ENCODE measurements around the gene SLC35G3. TPM values are rescaled to one million over a fixed set of nuclear protein-coding genes. Genes with fewer than 3 reads are reported as not detected.

The SLC35G3 gene
- total RNA-seq, 1 experiment from 2014 or later: not detected

DNA sequence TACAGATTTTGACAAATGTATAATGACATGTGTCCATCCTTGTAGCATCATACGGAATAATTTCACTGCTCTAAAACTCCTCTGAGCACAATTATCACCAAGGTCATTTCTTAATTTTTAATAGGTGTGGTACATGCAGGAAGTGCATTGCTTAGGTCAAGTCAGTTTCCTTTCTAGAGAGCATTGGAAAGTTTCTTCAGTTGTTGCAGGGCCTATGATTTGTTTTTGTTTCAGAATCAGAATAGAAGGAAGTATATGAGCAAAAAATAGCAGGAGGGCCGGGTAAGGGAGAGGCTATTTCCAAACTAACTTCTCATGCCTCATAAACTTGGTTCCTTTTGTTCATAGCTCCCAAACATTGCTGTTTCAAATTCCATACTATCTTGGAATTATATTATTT is 24.7 kb upstream of the SLC35G3 start:
- H4K91ac ChIP-seq (ENCODE audit: insufficient read length, low read depth, low read length): no peak overlapping the region
- Mint-ChIP-seq H3K4me1 (peaks cover 5 to 6% of the 10 kb centered on the region in 2 experiments; a peak in 3 of 4 replicates), H3K36me3 (ENCODE audit: insufficient read depth in 1 of 3, low read depth in 3 of 3) (no peaks in the 10 kb centered on the region), H3K4me3 (no peak overlapping the region), H3K27me3 (ENCODE audit: low read depth) (peaks cover 3% of the 10 kb centered on the region), H3K9me3 (peaks cover 0 to 9% of the 10 kb centered on the region in 2 experiments; a peak in 3 of 5 replicates), H3K27ac (no peak overlapping the region)
- no peaks in the 10 kb centered on the region for H3K4me1 ChIP-seq (ENCODE audit: insufficient read depth, low read length)
- H2BK120ac ChIP-seq (ENCODE audit: low read depth, low read length, poor library complexity, severe bottlenecking): no peak overlapping the region
- no peak overlapping the region for H4K5ac ChIP-seq (ENCODE audit: insufficient read length, low read depth, low read length)
- H3K9me3 ChIP-seq (ENCODE audit: control insufficient read depth, low read depth, low read length): no peaks in the 10 kb centered on the region
- H3K23ac ChIP-seq (ENCODE audit: insufficient read length, low read depth, low read length): no peak overlapping the region
- no peak overlapping the region for H2AK5ac ChIP-seq (ENCODE audit: insufficient read length, low read length)
- no peak overlapping the region for H2BK20ac ChIP-seq (ENCODE audit: low read depth, low read length, poor library complexity, severe bottlenecking)
- no peak overlapping the region for H3K18ac ChIP-seq (ENCODE audit: insufficient read length, low read depth, low read length)
- H2AFZ ChIP-seq (ENCODE audit: low read length): no peak overlapping the region
- H3K23me2 ChIP-seq (ENCODE audit: insufficient read length, low read depth, low read length, poor library complexity, severe bottlenecking): no peaks in the 10 kb centered on the region
- H2BK15ac ChIP-seq (ENCODE audit: low read depth, low read length): no peak overlapping the region
- H2BK12ac ChIP-seq (ENCODE audit: insufficient read length, low read depth, low read length): no peak overlapping the region
- no peak overlapping the region for H3T11ph ChIP-seq (ENCODE audit: low read length)
- no peak overlapping the region for H3K56ac ChIP-seq (ENCODE audit: insufficient read length, low read depth, low read length)
- no CpG with 5 or more reads among the region's 2 CpGs for WGBS (ENCODE audit: extremely low coverage, insufficient read length, low lambda C conversion rate)
- no peaks in the 10 kb centered on the region for H3K79me1 ChIP-seq (ENCODE audit: insufficient read depth, low read depth, low read length, poor library complexity, severe bottlenecking)
- no peak overlapping the region for H2BK5ac ChIP-seq (ENCODE audit: insufficient read length, low read length)
- no peak overlapping the region for H3K4ac ChIP-seq (ENCODE audit: low read depth, low read length)
- H3K4me2 ChIP-seq (ENCODE audit: insufficient read depth, insufficient read length, low read length): no peak overlapping the region
- no peak for DNase-seq
- no peaks in the 10 kb centered on the region for H3K27me3 ChIP-seq (ENCODE audit: insufficient read depth, low read length)
- no peak overlapping the region for H3K27ac ChIP-seq (ENCODE audit: insufficient read length, low read depth, low read length)
- no peak overlapping the region for H3K14ac ChIP-seq (ENCODE audit: insufficient read depth, low read length)
- no peak overlapping the region for H3K9ac ChIP-seq (ENCODE audit: extremely low read depth, insufficient read length, low read length)
- no peak overlapping the region for H4K8ac ChIP-seq (replicated peaks; ENCODE audit: insufficient read length, low read depth, low read length)
- no peaks in the 10 kb centered on the region for H4K20me1 ChIP-seq (ENCODE audit: control insufficient read depth, insufficient read depth, insufficient read length)
- H3K79me2 ChIP-seq (ENCODE audit: insufficient read depth, low read length): no peaks in the 10 kb centered on the region
- TF ChIP-seq, protein P1, sequence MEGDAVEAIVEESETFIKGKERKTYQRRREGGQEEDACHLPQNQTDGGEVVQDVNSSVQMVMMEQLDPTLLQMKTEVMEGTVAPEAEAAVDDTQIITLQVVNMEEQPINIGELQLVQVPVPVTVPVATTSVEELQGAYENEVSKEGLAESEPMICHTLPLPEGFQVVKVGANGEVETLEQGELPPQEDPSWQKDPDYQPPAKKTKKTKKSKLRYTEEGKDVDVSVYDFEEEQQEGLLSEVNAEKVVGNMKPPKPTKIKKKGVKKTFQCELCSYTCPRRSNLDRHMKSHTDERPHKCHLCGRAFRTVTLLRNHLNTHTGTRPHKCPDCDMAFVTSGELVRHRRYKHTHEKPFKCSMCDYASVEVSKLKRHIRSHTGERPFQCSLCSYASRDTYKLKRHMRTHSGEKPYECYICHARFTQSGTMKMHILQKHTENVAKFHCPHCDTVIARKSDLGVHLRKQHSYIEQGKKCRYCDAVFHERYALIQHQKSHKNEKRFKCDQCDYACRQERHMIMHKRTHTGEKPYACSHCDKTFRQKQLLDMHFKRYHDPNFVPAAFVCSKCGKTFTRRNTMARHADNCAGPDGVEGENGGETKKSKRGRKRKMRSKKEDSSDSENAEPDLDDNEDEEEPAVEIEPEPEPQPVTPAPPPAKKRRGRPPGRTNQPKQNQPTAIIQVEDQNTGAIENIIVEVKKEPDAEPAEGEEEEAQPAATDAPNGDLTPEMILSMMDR (conservative IDR thresholded peaks at IDR 0.05): no peak

All from H9 (cell line).